ENCODE results near the gene VWA5A.

VWA5A gene, protein sequence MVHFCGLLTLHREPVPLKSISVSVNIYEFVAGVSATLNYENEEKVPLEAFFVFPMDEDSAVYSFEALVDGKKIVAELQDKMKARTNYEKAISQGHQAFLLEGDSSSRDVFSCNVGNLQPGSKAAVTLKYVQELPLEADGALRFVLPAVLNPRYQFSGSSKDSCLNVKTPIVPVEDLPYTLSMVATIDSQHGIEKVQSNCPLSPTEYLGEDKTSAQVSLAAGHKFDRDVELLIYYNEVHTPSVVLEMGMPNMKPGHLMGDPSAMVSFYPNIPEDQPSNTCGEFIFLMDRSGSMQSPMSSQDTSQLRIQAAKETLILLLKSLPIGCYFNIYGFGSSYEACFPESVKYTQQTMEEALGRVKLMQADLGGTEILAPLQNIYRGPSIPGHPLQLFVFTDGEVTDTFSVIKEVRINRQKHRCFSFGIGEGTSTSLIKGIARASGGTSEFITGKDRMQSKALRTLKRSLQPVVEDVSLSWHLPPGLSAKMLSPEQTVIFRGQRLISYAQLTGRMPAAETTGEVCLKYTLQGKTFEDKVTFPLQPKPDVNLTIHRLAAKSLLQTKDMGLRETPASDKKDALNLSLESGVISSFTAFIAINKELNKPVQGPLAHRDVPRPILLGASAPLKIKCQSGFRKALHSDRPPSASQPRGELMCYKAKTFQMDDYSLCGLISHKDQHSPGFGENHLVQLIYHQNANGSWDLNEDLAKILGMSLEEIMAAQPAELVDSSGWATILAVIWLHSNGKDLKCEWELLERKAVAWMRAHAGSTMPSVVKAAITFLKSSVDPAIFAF

DNA sequence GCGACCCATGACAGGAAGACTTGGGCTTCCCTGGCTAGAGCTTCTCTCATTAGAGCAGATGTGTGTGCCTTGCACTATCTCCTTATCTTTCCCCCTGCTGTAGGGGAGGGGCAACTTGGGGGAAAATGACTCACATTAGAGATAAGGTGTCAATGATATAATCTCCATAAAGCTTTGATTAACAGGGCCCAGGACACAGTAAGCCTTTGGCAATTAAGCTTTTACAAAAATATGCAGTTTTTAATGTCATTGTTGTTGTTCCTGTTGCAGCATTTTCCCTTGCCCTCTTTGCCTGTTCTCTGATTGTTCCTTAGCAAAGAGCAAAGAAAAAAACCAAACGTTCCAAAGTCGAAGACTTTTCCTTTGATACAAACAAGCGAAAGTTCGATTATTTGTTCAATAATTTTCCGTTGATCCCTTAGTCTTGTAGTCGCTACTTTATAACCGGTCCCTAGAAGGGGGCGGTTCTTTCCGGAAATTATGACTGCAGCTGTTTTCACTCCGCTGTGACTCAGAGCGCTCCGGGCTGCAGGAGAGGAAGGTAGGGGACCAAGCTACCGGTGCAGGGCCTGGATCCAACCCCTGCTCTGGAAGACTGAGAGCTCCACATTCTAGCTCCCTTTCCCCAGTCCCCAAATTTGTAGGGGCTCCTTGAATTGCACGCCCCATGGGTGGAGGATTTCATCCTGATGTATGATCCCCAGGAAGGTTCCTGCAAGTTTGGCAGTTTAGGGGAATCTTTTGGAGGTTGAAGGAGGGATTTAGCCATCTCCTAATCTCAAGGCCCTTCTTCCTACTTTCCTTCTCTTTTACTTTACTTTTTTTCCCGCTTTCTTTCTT lies at the start of gene VWA5A:
Gene VWA5A (plus strand): TSS at position 509 of the 840 bp plus-strand sequence. CDS start 2,062 bp downstream, outside the sequence.
- no peak for DNase-seq

DNA sequence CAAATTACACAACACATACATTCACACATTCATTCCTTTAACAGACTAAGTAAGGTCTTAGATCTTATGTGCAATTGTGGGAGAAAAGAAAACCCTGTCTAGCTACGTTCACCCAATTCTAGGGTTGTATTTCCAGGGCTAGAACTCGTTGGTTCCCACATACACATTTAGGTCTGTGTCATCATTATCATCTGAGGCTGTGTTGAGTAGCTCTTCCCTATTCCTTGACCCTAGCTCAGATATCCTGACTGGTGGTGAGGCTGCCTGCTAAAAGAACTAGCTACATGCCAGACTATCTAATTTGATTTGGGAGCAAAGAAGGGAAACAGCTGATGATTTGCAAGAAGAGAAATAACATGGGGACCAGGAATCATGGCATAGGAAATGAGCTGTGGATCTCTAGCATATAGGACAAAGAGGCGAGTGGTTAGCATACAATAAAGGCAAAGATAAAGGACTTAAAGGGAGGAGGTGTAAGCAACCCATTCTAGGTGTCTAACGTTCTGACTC lies 46.6 kb upstream of the VWA5A start:
- DNase-seq: no peak

DNA sequence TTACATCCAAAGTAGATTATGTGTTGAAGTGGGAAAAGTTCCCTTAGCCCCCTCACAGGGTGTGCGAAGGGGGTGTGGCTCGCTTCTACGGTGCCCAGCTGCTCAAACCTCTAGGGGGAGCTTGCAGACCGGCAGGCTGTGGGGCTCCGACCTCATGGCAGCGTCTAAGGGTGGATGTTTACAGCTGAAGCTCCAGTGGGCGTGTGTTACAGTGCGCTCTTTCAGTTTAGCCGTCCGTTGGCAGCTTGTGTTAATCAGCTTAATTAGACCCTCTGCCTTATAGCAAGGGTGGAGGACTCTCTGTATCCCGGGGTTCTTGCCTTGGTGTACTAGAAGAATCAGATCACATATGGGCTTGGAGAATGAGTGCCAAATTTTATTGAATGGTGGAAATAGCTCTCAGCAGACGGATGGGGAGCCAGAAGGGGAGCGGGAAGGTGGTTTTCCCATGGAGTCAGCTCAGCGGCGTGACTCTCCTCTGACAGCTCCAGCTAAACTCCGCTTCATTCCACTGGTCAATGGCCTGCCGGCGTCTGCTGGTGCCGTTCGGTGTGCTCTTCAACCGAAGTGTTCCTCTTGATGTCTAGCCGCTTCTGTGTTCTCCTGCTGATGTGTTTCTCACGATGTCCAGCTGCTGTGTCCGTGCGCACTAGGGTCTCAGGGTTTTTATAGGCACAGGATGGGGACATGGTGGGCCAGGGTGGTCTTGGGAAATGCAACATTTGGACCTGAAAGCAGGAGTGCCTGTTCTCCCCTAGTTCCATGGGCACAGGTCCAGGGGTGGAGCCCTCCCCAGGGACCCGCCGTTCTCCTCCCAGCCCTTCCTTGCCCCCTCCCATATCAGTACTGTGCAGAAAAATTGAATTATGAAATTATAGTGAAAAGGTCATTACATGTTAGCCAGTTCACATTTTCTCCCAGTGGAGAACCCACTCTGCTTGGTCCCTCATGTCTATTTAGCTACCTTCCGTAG lies 45.5 kb upstream of the VWA5A start:
- DNase-seq: no peak

DNA sequence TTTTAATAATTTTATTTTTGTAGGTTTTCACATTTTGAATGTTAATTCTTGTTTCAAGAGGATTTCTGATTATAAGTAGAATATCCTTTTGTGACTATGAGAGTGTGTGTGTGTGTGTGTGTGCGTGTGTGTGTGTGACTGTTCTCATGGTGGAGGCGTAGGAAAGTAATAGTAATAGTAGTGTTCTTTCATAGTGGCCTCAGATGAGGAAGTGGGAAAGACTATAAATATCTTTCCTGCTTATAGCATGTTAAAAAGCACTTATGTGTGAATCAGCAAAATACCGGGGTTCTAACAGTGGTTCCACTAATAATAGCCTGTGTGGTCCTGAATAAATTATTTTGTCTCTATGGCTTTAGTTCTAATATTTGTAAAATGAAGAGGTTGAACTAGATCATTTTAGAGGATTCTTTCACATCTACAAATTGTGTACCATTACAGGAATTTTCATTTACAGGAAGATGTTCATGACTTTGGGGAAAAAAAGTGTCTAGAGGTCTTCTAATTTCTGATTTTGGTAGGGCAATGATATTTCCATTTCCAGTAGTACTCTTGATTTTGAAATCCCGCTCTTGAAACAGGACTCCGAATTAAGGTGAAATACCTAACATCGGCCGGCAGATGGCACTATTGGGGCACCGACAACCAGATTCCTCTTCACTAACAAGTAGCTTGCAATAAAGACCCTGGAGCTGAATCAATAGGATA lies 44.2 kb upstream of the VWA5A start:
- DNase-seq: no peak

DNA sequence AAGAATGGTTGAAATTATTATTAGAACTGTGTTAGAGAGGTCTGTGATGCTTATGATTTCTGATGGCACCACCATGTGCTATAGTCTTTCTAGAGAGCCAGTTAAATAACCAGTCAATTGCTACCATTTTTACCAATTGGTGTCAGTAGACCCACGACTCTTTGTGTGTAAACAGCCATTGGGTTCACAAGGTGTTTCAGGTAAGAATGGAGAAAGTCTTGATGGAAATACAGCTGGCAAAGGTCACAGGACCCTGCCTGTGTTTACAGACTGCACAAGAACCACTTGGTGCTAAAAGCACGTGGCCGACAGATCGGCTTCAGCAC lies 43.7 kb upstream of the VWA5A start:
- DNase-seq: no peak

DNA sequence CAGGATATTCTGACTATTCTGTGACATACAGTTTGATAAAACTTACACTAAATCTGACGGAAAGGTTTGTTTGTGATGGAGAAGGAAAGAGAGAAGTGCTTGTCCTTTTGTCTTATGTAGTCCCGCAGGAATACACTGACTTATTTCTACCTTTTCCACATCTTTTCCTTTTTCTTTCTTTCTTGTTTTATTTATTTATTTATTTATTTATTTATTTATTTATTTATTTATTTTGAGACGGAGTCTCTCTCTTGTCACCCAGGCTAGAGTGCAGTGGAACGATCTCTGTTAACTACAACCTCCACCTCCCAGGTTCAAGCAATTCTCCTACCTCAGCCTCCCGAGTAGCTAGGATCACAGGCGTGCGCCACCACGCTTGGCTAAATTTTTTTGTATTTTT lies 43.1 kb upstream of the VWA5A start:
- DNase-seq: no peak

DNA sequence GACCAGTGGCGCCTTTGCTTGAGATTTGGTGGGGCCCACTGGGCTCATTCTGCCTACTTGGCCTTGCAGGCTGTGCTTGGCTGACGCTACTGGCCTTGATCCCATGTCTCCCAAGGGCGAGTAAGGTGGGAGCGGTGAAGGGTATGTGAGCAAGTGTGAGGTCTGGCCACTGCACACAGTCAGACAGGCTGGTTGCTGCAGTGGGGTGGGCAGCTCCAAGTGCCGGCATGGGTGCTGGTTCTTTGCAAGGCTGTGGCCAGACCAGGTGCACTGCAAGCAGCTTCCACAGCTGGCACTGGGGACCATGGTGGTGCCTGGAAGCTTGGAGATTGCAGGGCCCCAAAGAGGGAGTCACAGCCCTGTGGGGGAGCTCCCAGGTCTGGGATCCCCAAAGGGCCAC lies 40.7 kb upstream of the VWA5A start:
- DNase-seq: no peak

DNA sequence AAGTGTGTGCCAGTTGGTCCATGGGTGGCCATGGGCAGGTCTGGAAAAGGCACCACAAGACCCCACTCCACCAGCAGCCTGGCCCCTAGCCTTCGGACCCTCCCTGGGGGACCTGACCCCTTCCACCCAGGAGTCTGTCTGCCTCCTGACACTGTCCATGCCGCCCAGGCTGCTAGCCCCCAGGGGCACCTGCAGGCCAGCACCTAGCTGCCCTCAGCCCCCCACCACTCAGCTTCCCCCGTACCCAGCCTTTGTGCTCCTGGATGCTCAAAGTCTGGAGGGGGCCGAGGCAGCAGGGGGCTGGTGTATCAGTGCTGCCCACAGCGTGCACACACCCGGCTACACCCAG lies 39.8 kb upstream of the VWA5A start:
- DNase-seq: no peak

DNA sequence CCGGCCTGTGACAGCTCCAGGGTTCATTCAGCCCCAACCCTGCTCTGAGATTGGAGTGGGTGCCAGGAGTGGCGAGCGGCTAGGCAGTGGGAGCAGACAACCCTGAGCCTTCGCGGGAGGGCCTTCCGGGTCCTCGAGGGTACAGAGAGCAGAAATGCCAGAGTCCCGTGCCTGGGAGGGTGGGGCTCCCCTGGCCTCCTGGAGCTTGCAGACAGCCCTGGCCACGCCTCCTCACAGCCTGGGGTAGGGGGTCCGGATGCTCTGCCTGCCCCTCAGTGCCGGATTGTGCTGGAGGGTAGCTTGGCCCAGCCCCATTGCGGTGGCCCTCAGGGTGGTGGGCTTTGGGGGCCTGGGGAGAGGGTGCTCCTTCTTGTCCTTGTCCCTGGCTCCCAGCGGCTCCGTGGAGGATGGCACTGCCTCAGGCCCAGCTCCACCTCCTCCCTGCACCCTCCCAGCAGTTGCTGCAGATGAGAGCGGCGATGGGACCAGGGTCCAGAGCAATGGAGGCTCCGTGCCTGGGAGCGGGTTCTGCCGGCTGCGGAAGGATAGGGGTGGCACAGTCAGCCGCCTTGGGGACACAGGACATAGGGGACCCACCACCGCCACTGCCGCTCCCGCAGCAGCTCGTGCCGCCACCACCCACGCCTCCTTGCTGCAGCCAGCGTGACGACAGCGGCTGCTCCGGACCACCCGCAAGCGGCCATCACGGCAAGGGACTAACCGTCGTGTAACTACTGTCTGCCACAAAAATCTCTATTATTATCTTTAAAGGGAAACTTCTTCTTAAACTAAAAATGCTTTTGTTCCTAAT lies 39.2 kb upstream of the VWA5A start:
- DNase-seq: no peak

DNA sequence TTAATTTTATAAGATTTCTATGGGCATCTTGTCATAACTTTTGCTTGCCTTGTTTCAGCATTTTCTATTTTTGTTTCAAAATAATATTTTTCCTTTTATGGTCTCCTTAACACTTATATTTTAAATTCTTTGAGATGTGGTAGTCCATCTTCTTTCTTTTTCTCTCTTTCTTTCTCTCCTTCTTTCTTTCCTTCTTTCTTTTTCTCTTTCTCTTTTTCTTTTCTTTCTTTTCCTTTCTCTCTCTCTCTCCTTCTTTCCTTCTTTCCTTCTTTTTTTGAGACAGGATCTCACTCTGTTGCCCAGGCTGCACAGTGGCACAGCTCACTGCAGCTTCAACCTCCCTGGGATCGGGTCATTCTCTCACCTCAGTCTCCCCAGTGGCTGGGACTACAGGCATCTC lies 38.0 kb upstream of the VWA5A start:
- DNase-seq: no peak

DNA sequence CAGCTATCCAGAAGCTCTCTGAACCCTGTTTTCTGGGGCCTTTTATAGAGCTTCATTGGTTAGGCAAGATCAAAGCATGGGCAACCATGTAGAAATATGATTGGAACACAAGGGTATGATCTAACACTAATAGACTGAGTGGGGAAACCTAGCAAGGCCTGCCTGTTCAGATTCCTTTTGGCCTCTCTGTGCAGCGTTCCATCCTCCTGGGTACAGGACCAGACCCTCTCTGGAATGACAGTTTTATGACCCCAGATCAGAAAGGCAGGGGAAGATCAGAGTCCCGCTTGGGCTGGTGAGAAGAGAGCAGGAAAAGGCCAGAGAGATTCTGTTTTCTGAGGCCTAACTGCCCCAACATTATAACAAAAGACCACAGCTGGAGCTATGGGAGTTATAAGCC lies 36.7 kb upstream of the VWA5A start:
- no peak for DNase-seq

DNA sequence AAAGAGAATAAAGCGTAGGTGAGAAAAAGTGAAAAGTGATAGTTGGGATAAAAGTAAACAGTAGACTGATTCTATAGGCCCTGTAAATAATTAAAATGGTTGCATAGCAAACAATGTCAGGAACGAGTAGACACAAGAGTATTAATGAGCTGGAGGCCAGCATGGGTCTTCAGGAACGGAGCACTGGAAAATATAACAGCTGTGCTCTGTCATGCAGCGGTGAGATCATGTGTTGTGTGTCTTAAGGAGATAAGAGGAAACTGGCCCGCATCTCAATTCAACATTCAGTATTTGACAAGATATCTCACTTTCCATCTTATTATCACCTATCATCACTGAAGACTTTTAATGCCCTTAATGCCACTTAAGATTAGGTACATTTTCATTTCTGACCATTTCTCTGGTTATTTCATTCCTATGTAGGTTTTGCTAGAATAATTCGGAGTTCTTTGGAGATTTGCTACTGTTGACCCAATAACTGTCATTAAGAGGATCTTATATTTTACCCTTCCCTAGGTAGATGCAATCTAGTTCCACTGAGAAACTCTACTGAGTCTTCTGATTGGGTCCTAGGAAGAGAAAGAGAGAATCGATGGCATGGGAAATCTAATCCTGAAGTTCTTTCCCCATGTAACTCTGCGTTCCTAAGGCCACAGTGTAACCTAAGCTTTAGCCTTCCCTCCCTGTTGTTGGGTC lies 35.5 kb upstream of the VWA5A start:
- DNase-seq: no peak

DNA sequence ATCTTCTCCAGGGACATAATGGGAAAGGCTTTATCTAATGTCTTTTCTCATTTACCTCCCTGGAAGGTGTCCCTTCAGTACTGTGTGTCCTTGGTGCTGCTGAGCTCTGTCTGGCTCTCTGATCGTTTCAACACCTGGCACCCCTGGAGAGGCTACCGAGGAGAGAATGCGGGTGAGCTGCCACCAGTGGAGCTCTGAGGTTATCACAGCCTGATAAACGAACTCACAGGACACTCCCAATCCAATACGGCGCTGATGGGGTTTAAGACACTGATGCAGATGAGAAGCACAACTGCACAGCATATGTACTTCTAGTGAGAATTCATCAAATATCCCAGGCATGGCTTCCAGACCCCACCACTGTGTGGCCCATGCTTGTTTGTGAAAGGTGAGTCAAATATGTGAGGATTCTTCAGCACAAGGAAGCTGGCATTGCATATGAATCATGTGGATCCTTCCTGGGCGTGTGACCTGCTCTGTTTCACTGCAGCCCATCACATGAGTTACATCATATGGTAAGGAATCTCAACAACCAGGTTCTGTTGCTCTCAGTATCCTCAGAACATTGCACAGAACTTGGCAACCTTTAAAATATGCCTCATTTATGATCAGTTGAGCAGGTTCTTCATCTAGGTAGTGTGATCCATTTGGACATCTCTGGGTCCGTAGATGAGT lies 34.8 kb upstream of the VWA5A start:
- DNase-seq: no peak

DNA sequence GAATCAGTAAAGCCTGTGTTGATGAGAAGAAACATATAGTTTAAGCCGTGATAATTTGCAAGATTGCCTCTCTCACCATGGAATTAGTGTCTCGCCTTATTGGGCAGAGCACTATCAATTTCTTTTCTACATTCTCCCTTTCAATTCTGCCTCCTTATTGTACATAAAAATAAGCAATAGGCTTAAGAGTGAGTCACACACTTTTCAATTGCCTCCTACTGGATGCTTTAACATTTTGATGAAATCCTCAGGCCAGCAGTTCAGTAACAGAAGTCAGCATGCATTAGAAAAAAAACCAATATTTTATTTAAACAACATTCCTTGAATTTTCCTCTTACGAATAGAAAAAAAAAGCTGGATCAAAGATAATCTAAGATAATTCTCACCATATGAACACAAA lies 33.8 kb upstream of the VWA5A start:
- DNase-seq: no peak

DNA sequence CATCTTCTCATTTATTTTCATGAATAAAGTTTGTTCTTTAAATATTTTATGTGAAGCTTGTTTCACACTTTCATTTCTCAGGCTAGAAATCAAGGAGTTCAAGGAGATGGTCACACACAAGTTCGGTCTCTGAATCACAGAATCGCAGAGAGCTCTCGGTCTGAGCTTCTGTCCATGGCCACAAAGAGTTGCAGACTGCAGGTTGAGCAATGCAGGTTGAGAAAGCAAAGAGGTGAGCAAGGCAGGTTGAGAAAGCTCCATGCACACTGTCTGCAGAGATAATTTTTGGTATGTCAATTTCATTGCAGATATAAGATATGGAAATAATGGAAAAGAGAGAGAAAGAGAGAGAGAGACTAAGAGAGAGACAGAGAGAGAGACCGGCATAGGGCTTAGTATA lies 32.9 kb upstream of the VWA5A start:
- DNase-seq: no peak

DNA sequence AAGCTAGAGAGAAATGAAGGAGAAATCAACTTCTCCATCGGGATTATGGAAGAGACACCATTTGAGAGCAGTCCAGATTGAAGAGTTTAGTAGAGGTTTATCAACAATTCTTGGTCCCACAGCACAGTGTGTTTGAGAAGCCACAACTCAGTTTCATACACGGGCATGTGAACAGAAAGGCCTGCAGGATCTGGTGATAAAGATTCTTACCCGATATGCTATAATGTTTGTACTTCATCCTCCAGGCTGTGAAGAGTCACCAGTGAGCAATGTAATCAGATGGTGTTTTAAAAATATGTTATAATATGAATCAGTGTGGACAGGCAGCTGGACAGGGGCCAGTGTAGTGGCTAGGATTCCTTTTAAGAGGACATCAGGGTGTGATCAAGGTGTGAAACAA lies 29.7 kb upstream of the VWA5A start:
- DNase-seq: no peak

DNA sequence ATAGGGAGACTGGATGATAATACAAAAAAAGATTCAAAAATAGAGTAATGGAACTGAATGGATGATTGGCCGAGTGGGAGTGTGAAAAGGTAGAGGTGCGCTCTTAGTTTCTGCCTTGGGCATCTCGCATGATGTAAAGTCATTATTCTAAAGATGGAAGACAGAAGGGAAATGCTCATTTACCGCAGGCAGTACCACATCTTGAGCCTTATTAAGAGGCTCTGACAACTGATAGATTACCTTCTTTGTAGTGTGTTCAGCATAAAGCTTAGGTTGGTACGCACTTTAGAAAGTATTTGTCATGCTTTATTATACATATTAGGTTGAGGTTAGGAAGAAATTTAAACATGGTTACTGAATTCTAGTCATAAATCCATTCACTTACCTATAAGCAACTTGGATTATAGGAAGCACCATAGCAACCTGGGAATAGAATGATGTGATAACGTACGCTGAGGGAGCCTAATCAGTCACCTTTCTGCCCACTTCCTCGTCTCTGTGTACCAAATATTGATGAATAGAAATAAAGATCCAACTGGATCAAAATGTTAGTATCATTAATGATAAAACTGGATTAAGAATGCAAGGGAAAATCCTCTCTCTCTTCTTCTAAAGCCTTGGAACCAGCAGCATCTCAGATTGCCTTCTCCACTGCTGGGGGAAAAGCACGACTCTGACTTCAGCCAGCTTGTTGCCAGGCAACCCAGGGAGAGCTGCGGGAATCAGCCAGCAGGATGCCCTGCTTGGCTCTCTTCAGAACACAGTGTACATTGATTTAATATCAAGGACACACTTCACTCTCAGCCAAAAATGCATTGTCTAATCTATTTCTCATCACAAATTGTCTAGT lies 29.0 kb upstream of the VWA5A start:
- DNase-seq: no peak

DNA sequence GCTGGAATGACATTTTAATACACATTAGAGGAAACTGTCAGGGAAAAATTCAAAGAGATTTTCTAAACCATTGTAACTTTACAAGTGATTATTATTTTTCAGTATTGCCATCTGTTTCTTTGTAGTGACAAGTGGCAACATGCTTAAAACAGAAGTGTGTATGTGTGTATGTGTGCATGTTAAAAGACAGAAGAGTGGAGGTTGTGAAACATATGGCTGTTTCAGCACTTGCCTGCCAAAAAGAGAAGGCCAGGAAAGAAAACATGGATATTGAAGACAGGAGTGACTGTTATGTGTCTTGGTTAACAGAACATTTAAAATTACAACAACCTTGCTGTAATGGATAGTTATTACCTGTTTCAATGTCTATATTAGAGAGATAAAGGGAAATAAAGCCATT lies 24.3 kb upstream of the VWA5A start:
- DNase-seq: no peak
